Lower leg skin (tissue), 4 donors: Measurements from ENCODE around the gene AMFR. TPM values are rescaled to one million over a fixed set of nuclear protein-coding genes. Genes with fewer than 3 reads are reported as not detected.

ENCODE experiments used
- DNase-seq, 2 donors: peaks; one replicate each; pipeline ENCODE4 v3.0.0-alpha.2; 2019; ENCODE audit warnings: low spot score in 2 of 2
- H3K4me3 ChIP-seq: fragments of 200-600 bp; sonication (generic); 2 replicates; pipeline ENCODE4 v1.5.1; 2017; ENCODE audit warnings: mild to moderate bottlenecking, low read depth; ENCODE audit not compliant: poor library complexity, severe bottlenecking
- POLR2A ChIP-seq, 2 donors: fragments of 450-650 bp; IDR thresholded peaks; one replicate each; pipeline ENCODE4 v1.6.1; 2016 to 2017; ENCODE audit warnings: antibody characterized with exemption in 2 of 2, mild to moderate bottlenecking in 1 of 2, moderate library complexity in 1 of 2
- WGBS, 2 donors: methylation state at CpG; one replicate each; pipeline ENCODE4 v1.1.5; 2018; 5-methylcytosine and 5-hydroxymethylcytosine counted together
- intact Hi-C: fragments of 100-400 bp; cut with DNase I; formaldehyde crosslinking; loops from one replicate; pipeline ENCODE4 v1.15.0; 2023; ENCODE audit warnings: low total_unique reads
- total RNA-seq, 4 donors: library from RNA; depleted of rRNA; stranded (reverse); fragments of >200 nt; gene quantifications; one replicate each; pipeline ENCODE4 v1.1.0, GENCODE V29; 2016
- TF ChIP-seq, protein P1 (sequence below), 3 donors: fragments of 450-650 bp; IDR thresholded peaks; one replicate each; pipeline ENCODE4 v1.5.1; 2016; ENCODE audit warnings: antibody characterized with exemption in 3 of 3, mild to moderate bottlenecking in 3 of 3, moderate library complexity in 2 of 3

Gene AMFR
- total RNA-seq, 4 donors from 2014 or later: 77.3 to 149 (median 124) TPM

DNA sequence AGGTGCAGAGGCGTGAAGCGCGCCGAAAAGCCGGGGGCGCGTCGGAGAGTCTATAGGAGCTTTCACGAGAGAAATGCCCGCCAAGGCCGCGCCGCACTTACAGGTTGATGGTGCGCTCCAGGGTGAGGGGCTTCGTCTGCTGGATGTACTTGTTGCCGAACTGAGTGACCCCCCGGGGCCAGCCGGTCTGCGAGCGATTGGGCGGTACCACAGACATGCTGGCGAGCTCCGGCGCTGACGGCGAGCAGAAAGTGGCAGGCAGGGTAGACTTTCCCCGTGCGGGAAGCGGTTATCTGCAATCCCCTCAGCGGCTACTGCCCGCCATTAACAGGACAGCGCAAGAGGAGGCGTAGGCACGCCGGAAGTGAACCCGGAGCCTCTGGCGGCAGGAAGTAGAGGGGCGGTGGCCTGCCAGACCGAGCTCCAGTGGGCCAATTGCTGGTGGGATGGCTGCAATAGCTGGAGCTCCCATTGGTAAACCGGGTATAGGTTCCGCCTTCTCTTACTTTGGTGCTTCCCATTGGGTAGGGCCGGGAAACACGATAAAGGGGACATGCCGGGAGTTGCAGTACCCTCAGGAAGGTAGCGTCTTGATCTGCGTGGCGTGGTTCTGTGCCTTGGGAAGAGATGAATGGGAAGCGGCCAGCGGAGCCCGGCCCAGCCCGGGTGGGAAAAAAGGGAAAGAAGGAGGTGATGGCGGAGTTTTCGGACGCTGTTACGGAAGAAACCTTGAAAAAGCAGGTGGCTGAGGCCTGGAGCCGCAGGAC, 25.8 kb upstream of the AMFR start, which contains the start of the genes NUDT21 and OGFOD1:
TSS of gene NUDT21 (minus strand) at position 347 of the 767 bp plus-strand sequence. CDS start at position 217, 130 bp downstream.
TSS of gene OGFOD1 (plus strand) at position 569 of the 767 bp plus-strand sequence. CDS start at position 628, 59 bp downstream.
- H3K4me3 ChIP-seq: peak within 1 kb of the TSS; percentile 93
- 0% methylated on average over 53 to 56 of the region's 56 CpGs for WGBS, 2 donors
- no peak for TF ChIP-seq POLR2A (IDR thresholded peaks at IDR 0.05)
- TF ChIP-seq, protein P1, sequence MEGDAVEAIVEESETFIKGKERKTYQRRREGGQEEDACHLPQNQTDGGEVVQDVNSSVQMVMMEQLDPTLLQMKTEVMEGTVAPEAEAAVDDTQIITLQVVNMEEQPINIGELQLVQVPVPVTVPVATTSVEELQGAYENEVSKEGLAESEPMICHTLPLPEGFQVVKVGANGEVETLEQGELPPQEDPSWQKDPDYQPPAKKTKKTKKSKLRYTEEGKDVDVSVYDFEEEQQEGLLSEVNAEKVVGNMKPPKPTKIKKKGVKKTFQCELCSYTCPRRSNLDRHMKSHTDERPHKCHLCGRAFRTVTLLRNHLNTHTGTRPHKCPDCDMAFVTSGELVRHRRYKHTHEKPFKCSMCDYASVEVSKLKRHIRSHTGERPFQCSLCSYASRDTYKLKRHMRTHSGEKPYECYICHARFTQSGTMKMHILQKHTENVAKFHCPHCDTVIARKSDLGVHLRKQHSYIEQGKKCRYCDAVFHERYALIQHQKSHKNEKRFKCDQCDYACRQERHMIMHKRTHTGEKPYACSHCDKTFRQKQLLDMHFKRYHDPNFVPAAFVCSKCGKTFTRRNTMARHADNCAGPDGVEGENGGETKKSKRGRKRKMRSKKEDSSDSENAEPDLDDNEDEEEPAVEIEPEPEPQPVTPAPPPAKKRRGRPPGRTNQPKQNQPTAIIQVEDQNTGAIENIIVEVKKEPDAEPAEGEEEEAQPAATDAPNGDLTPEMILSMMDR (IDR thresholded peaks at IDR 0.05): no peak
- peak; percentile 96 to 99 for DNase-seq
- intact Hi-C loops: no loop called here

DNA sequence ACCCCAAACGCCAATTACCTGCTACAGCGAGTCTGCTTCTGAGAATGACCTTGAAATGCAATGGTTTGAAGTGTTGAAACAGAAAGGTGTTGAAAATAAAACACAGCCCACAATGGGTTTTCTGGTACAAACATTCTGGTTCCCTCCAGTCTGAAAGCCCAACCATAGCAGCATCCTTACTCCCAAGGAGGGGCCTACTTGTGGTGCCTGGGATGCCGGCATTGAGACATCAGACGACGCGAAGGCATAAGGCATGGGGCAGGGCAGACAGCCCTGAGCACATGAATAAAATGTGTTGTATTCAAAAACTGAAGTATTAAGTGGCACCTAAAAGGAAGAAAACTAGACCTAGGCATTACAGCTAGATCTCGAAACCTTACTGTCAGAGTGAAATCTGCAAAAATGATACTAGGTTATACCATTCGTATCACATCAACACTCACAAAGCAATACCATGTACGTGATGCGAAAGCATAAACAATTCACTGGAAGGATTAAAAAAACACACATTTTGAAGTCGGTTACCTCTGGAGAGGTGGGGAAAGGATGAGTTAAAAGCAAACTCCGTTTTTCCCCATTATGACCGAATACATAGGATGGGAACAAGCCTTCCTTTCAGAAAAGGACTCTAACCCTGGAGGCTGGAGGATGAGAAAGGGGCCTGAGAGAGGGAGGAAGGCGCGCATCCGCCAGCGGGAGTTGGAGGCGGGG, 25.1 kb upstream of the AMFR start:
- H3K4me3 ChIP-seq: peak overlapping the region; percentile 93
- no peak for DNase-seq
- no peak for TF ChIP-seq POLR2A (IDR thresholded peaks at IDR 0.05)
- TF ChIP-seq, protein P1 (IDR thresholded peaks at IDR 0.05): no peak
- intact Hi-C loops: no loop called here
- whole genome bisulfite sequencing, 2 donors: 8 to 12% methylated on average over 18 of the region's 18 CpGs

DNA sequence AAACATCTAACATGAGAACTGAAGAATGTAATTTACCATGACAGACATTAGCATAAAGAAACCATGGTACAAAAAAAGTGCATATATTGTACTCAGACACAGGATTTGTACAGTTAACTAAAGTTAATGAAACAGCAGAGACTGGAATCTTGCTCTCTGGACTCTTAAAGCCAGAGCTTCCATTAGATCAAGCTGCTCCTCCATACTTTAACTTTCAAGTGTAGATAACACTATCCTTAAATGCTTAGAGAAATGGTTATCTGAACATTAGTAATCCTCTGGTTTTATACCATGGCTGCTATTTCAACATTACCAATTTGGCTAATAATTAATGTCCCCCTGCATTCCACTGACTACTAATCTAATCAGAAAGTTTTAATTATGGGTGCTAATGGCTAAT, 22.7 kb upstream of the AMFR start:
- H3K4me3 ChIP-seq: no peak overlapping the region
- no peak for DNase-seq
- TF ChIP-seq POLR2A (IDR thresholded peaks at IDR 0.05): no peak
- TF ChIP-seq, protein P1 (IDR thresholded peaks at IDR 0.05): no peak
- intact Hi-C loops: no loop called here

DNA sequence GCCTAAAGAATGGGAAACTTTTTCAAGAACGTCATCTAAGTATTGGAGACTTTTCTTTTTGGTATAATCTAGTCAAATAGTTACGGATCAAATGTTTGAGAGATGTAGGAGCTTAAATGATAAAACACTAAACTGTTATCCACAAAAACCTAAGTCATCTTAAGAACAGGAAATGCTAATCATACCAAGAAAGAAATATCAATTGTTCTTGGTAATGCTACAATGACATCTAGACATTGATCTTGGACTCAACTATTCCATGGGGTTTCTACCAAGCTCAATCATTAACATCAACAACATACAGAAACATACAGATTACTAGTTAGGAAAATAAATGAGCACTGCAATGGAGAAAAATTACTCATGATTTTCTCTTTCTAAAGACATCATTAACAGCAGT, 21.9 kb upstream of the AMFR start:
- TF ChIP-seq, protein P1 (IDR thresholded peaks at IDR 0.05): no peak
- TF ChIP-seq POLR2A (IDR thresholded peaks at IDR 0.05): no peak
- H3K4me3 ChIP-seq: no peak overlapping the region
- no peak for DNase-seq
- intact Hi-C loops: no loop called here
- WGBS, 2 donors: 87 to 91% methylated on average over 2 of the region's 2 CpGs

DNA sequence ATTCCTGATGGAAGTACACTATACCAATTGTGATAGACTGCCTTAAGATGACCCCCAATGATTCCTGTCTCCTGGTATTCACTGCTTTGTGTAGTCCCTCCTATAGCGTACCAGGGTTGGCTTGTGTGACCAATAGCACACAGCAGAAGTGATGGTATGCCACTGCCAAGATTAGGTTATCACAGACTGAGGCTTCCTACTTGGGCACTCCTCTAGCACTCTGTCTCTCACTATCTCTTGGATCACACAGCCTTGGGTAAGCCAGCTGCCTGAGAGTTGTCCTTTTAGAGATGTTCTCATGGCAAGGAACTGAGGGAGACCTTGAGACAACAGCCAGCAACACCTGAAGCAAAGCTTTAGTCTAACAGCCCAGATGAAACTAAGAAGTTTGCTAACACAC, 12.7 kb upstream of the AMFR start:
- 97 to 100% methylated on average over 1 of the region's 1 CpG for WGBS, 2 donors
- no peak overlapping the region for H3K4me3 ChIP-seq
- no peak for DNase-seq
- intact Hi-C loops: no loop called here
- TF ChIP-seq, protein P1 (IDR thresholded peaks at IDR 0.05): no peak
- no peak for TF ChIP-seq POLR2A (IDR thresholded peaks at IDR 0.05)
